Glomerular visceral epithelial cell (primary cell): ENCODE results near the gene SLPI.

Experiments
- DNase-seq: peaks from one replicate; pipeline ENCODE4 v3.0.0-alpha.2; 2016; ENCODE audit errors: extremely low spot score

The SLPI gene

DNA sequence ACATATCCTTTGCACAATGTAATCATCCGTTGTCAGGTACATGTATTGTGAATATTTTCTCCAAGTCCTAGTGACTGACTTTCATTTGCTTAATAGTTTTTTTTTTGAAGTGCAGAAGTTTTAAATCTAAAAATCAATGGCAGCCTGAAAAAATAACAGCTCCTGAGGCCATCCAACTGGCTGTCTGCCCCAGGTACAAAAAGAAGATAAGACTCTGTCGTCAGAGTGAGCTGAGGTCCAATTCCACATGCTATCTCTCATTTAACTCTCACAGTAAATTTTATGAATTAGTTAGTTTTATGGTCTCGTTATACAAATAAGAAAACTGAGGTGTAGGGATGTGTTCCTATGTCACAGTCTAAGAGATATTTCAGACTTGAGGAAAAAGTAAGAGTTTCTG is 21.0 kb upstream of the SLPI start:
- DNase-seq, result no peak

DNA sequence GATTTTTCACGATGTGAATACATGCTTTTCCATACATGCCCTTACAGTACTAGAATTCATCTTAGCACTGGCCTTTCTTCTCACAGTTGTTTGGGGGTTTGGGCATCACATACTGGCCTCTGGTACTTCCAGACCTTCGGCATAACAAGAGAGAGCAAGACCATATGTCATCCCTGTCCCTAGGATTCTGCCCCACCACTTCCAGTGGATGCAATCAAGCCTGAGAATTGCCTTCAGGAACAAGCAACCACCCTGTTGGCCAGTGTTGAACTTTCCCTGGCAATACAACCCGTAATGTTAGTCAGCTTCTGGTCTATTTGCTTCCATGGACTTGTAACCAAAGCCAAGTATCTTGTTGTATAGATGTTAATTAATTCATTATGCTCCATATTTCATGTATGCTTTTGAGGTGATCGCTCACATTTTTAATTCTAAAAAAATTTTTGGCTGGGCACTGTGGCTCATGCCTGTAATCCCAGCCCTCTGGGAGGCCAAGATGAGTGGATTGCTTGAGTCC is 15.4 kb upstream of the SLPI start:
- no peak for DNase-seq

DNA sequence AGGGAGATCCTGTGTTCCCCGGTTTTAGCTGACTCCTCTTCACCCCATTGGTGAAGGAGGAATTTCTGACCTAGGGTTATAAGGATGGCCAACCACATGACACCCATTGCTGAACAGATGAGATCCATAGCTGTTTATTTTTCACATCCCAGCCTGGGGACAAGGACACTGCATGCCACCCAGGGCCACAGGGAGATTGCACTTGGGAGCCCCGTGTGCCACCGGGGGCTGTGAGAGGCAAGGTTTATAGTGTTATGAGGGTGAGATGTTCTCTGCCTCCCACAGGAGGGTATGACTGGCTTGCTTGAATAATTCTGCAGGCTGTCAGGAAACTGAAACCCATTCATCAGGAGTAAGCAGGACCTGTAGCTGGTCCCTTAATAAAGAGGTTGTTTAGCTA is 14.7 kb upstream of the SLPI start:
- DNase-seq, result no peak

DNA sequence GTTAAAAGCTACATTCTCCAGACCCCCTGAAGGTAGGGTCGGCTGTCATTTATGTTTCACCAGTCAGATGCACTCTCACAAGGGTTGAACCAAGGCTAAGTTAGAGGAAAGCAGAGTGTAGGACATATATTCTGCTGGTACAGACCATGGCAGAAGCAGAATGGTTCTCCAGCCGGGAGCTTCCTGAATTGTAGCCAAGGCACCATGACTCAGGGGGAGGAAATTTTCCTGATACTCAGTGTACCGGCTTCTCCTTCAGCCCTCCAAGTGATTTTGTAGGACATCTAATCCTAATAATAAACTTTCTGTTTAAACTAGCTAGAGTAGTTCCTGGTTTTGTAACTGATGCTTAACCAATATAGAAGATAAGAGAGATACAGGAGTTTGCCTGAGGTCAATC is 14.2 kb upstream of the SLPI start:
- DNase-seq, result no peak

DNA sequence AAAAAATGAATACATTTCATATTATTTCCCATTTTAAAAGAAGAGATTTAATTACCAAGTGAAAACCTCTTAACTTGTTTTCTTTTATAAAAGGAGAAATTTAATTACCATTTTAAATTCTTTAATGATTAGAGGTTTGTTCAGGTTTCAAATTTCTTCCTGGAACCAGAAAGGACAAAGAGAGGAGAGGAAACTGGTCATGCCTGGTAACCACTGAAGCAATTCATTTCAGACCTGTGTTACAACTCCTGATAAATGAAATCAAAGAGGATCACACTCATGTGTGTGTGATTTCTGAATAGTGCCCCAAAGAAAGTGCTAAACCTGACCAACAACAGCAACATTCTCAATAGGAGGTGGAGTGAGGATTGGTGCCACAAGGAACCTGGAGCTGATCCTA is 12.6 kb upstream of the SLPI start:
- no peak for DNase-seq

DNA sequence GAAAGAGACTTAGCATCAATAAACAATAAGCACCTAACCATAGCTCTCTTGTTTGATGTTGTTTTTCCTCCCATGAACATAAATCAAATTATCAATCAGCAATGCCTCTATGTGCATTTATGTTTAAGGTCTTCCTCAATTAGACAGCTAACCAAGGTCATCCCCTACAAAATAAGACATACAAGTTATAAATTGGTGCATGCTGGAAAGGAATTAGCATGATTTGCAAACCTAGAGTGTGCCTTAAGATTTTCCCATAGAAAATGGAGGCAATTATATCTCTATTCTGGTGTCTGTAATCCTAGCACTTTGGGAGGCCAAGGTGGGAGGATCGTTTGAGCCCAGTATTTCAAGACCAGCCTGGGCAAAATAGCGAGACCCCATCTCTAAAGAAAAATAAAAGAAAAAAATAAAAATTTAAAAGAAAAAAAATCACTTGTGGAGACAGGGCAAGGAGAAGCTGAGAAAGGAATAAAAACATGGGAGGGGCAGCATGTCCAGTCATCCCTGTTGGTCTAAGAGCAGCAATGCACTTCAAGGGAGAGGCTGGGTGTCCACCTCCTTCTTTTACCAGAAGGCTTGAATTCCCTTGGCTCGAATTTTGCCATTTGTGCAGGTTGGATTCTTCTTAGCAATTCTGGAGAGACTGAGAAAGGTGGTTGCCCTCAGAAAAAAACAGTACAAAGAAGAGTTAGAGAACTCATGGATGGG is 9.3 kb upstream of the SLPI start:
- no peak for DNase-seq

DNA sequence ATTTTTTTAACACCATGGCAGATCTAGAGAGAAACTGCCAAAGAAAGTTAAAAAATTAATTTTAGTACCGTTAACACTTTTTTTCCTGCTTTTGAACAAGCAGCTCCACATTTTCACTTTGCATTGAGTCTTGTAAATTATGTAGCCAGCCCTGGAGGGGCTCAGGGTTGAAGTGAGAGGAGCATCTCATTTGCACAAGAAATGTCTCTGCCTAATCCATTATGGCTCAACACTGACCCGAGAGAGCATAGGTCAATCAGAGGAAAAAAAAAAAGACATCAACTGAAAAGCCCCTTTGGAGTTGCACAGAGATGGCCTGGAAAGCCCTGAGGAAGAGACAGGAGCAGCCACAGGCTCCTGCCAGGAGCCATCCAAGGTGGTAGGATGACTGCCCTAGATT is 4.3 kb upstream of the SLPI start:
- no peak for DNase-seq

DNA sequence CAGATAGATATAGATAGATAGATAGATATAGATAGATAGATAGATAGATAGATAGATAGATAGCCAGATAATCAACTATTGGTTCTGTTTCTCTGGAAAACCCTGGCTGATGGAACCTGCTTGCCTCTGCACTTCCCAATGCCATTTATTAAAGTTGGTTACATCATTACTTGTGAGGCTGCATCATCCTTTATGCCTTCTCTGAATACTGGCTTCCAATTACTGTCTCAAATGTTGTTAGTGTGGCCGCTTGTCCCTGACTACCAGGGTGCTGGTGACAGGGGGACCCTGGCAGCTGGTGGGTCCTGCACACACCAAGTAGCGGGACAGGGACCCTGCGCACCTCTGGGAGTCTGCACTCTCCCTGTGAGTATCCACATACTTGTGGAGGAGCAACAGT is 3.9 kb upstream of the SLPI start:
- DNase-seq, result no peak

DNA sequence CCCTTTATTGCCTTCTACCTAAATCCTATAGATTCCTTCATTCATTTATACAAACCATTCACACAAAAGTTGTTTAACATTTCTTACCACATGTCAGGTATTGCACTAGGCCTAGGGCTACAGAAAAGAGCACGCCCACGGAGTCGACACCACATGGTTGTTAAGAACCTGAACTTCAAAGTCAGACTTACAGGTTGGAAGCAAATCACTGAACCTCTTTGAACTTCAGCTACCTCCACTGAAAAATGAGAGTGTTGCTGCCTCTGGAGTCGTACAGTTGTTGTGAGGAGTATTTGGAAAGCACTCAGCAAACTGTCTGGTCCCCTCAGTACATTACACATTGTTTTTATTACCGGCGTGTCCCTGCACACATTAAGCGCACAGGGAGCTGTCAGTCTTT is 3.3 kb upstream of the SLPI start:
- no peak for DNase-seq

DNA sequence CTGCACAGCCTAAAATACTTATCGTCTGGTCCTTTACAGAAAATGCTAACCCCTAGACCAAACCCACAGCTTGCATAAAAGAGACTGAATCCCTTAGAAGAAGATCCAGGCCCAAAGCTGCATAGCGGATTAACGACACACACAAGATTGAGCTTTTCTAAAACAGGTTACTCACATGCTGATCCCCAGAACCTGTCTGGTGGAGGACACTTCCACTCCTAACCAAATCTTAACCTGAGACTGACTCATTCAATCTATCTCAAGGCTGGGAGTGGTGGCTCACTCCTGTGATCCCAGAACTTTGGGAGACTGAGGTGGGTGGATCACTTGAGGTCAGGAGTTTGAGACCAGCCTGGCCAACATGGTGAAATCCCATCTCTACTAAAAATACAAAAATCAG is 2.8 kb upstream of the SLPI start:
- no peak for DNase-seq

DNA sequence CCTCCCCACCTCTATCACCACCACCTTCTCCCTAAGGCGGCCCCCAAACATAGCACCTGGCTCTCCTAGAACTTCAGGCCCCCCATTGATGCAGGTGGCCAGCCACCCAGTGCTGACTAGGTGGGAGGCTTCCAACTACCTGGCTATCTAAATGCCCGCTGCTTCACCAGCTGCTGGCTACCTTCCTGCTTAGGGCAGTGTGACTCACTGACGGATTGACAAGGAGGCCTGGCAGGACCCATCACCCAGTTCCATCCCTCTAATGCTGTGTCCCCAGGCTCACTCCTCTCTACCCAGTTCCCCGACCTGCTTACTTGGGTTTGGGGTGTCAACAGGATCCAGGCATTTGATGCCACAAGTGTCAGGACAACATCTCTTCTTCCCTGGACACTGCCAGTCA is 1.1 kb downstream of the SLPI start:
- no peak for DNase-seq

DNA sequence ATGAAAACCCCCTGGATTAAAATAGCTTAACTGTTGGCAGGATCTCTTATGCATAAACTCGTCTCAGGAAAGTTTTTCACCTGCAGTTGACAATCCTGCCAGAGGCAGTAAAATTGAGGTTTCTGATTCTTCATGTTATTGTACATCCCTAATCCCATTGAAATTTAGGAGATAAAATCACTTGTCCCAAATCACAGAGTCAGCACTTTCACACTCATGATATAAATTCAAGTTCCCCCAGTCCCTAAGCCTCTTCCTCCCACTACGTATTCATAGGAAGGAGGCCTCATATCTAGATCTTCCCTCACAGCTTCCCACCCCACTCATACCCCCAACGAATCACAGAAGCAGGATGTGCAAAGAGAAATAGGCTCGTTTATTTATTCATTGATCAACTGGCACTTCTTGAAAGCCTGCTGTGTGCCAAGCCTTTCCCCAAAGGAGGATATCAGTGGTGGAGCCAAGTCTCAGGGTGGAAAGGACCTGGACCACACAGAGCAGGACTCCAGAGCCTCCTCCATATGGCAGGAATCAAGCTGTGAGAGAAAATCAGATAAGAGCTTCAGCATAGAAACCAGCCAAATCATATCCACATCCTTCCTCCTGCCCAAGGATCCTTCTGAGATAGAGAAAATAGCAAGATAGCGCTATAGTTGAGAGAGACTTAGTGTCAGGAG is 2.3 kb downstream of the SLPI start:
- DNase-seq, result no peak

DNA sequence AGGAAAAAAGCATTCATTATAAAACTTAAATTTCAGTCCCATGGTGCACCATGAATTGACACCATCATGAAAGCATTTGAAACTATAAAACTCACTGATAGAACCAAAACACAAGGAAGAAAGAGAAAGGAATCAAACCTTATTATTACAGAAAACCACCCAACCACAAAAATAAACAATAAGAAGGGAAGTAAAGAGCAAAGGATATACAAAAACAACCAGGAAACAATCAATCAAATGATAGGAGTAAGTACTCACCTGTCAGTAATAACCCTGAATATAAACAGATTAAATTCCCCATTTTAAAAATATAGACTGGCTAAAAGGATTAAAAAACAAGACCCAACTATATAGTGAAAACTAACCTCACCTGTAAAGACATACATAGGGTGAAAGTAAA is 5.8 kb downstream of the SLPI start:
- DNase-seq, result no peak

DNA sequence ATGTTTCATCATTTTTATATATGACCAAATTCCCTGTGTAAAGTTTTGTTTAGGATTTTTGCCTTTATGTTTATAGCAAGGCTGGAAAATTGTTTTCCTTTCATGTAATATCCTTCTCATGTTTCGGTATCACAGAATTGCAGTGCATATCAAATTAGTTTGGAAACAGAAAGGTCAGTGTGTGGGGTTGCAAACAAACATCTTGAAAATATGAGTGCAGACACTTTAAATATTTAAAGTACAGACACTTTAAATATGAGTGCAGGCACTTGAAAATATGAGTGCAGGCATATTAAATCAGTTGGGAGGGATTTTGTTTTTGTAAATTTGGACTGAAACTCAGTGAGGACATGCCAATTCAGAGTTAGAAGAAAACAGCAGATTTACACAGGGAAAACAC is 6.5 kb downstream of the SLPI start:
- no peak for DNase-seq

DNA sequence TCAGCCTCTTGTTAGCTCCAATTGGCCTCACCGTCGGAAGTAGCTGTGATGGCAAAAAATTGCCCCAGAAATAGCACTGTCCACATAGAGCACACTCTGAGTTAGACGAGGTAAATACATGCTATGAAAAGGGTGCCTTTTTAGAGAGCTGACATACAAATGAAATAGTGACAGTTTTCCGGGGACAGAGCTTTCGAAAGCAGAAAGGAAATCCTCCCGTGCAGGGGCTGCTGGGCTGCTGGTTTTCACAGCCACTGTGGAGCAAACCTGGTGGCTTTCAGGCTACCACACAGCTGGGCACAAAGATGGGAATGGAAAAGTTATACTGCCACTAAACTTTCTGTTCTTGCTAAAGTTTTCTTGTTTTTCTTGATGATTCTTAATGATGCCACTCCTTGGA is 8.3 kb downstream of the SLPI start:
- DNase-seq, result no peak

DNA sequence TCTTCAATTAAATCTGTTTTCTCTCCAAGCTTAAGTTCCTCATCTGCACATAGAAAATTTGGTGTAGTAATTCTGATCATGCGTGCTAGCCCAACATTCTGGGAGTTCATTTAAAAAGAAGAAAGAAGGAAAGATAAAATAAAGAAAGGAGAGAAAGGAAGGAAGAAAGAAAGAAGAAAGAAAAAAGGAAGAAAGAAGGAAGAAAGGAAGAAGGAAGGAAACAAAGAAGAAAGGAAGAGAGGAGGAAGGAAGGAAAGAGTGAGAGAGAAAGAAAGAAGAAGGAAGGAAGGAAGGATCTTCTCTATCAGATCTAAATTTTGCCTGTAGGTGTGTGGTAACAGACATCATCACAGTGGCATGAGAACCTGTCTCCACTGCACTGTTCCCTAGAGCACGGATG is 16.2 kb downstream of the SLPI start:
- no peak for DNase-seq

DNA sequence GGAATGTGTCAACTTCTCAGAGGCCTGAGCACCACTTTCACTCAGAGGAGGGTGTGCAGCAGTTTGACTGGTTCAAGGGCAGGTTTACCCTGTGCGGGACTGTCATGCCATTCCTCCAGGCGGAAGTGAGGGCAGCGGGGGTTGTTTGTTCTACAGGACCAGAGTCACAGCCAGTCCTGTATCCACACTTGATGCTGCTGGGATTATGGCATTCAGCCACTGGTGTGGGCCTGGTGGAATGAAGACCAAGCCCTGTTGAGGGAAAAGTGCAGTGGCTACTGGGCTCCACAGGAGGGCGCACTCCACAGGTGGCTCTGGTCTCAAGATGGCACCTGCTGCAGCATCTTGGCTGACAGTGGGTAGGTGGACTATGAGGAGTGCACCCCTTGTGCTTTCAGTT is 18.4 kb downstream of the SLPI start:
- no peak for DNase-seq

DNA sequence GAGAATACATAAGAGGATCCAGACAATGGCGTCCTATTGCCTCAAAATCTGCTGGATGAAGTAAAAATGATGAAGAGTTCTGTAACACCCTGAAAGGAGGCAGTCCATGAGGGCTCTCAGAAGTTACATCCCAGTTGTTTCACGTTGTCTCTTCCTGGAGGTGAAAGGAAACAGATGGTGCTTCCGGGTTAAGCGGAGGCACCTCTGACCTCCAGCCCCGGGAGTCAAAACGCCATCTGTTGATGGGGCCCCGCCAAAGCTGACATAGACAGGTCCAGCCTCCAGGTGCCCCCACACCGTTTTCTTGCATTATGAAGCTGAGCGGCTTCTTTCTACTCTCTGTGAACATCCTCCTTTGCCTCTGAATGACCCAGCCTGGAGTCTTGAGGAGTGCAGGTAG is 23.7 kb downstream of the SLPI start:
- no peak for DNase-seq

DNA sequence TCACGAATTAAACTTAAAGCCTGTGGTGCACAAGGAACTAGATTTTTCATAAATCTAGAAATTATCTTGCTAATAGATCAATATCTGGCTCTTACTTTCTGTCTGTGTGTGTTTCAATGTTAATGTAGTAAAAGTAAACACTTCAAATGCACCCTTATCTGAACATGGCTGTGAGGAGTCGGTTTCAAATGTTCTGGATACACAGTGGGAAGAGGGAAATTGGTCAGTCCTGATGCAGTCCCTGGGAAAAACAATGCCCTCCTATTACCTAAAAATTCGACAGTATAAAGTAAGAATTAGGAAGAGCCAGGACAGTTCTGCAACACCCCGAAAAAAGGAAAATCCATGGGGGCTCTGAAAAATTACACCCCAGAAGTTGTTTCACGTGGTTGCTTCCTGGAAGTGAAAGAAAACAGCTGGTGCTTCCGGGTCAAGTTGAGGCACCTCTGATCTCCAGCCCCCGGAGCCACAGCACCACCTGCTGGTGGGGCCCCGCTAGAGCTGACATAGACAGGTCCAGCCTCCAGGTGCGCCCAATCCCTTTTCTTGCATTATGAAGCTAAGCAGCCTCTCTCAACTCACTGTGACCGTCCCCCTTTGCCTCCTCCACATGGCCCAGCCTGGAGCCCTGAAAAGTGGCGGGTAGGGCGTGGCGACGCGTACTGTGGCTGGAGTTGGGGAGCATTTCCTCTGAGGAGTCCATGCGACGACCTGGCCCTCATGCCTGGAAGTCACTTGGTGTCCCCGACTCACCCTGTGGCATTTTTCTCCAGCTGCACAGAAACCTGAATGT is 24.9 kb downstream of the SLPI start:
- peak; percentile 42 for DNase-seq

DNA sequence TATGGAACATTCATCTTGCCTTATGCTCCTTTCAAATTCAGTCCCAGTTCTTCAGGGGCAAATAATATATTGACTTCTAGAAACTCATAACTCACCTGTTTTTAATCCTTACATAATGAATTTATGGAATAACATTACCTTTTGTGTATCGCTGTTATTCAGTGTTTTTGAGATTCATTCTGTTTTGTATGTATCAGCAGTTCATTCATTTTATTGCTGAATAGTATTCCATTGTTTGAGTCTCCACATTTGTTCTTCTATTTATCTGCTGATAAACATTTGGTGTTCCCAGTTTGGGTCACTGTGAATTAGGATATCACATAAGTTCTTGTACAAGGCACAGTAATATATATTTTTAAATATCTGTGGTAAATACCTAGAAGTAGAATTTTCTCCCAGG is 28.1 kb downstream of the SLPI start:
- DNase-seq, result no peak

DNA sequence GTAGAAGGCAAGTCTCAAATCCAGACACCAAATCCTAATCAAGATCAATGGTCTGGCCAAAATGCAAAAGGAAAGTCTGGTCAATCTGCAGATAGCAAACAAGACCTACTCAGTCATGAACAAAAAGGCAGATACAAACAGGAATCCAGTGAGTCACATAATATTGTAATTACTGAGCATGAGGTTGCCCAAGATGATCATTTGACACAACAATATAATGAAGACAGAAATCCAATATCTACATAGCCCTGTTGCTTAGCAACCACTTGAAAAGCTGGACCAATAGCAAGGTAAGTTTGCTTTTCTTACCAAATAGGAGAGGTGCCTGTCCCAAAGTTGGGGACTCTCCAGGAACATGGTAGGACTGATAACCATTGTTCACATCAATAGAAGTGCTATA is 31.2 kb downstream of the SLPI start:
- DNase-seq, result no peak

DNA sequence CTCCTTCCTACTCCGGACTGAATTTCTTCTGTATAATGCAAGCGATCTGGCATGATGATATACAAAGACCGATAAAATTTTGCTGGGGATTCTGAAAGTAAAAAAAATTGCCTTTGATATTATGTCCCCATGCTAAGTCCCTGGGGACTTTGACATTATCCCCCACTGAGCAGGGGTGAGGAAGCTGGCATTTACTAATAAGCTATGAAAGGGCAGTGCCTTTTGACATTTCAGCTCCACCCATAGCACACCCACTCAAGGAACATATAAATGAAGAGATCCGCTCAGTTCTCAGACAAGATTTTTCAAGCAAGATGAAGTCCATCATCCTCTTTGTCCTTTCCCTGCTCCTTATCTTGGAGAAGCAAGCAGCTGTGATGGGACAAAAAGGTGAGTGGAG is 33.3 kb downstream of the SLPI start, which contains the start of gene SEMG2:
Gene SEMG2 (plus strand): TSS at position 298 of the 400 bp plus-strand sequence. CDS start 17 bp downstream, at position 315.
- DNase-seq, result no peak

DNA sequence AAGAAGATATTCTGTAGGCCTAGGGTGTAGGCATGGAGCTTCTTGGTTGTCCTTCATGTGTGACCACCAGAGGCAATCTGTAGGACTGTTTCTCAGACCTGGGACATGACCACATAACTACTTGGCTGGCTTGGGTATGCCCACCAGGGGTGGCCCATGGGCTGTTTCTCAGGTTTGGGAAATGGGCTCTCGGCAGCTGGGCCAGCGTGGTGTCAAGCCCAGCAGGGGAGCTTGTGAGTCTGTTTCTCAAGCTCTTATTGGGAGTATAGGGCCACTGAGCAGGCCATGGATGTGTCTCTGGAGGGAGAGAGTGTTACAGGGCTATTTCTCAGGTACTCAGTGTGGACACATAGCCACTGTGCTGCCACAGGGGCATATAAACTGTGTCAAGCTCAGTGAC is 35.7 kb downstream of the SLPI start:
- no peak for DNase-seq
